Mesenchymal stem cell (in vitro differentiated cells and primary cell): ENCODE data around the gene NOSIP.

Experiments
- DNase-seq: peaks from one replicate; pipeline ENCODE4 v3.0.0-alpha.2; 2013
- H2AFZ ChIP-seq: one replicate; pipeline ENCODE4 v1.6.1; 2013; ENCODE audit warnings: low read depth, mild to moderate bottlenecking, control low read depth, inconsistent platforms, low read length, moderate library complexity
- H2AK5ac ChIP-seq: 2 replicates; pipeline ENCODE4 v1.6.1; 2013; ENCODE audit warnings: low read length, moderate library complexity, mild to moderate bottlenecking, inconsistent platforms; ENCODE audit not compliant: severe bottlenecking
- H2BK120ac ChIP-seq: one replicate; pipeline ENCODE4 v1.6.1; 2013; ENCODE audit warnings: low read depth, mild to moderate bottlenecking, inconsistent platforms, low read length, moderate library complexity
- H2BK12ac ChIP-seq, 2 experiments: one replicate each; pipeline ENCODE4 v1.6.1; 2013; ENCODE audit warnings: inconsistent platforms in 2 of 2, low read length in 2 of 2, mild to moderate bottlenecking in 2 of 2, moderate library complexity in 2 of 2, control low read depth in 1 of 2
- H2BK15ac ChIP-seq: one replicate; pipeline ENCODE4 v1.6.1; 2013; ENCODE audit warnings: mild to moderate bottlenecking, low read depth, inconsistent platforms; ENCODE audit not compliant: poor library complexity, severe bottlenecking
- H2BK5ac ChIP-seq: 2 replicates; pipeline ENCODE4 v1.6.1; 2013; ENCODE audit warnings: low read depth, mild to moderate bottlenecking, low read length, control low read depth, inconsistent platforms; ENCODE audit not compliant: poor library complexity, severe bottlenecking
- H3K14ac ChIP-seq, 2 experiments: one replicate each; pipeline ENCODE4 v1.6.1; 2013; ENCODE audit warnings: inconsistent platforms in 2 of 2, low read length in 2 of 2, control low read depth in 1 of 2, mild to moderate bottlenecking in 1 of 2, moderate library complexity in 1 of 2
- H3K18ac ChIP-seq, 2 experiments: one replicate each; pipeline ENCODE4 v1.6.1; 2013; ENCODE audit warnings: inconsistent platforms in 2 of 2, low read length in 2 of 2, control low read depth in 1 of 2, low read depth in 1 of 2, mild to moderate bottlenecking in 1 of 2
- H3K23ac ChIP-seq, 2 experiments: one replicate each; pipeline ENCODE4 v1.6.1; 2013; ENCODE audit warnings: inconsistent platforms in 2 of 2, low read length in 2 of 2, mild to moderate bottlenecking in 2 of 2, moderate library complexity in 2 of 2, control low read depth in 1 of 2
- H3K27ac ChIP-seq: 2 replicates; pipeline ENCODE4 v1.5.1; 2013; ENCODE audit warnings: mild to moderate bottlenecking, moderate library complexity, low read length, control low read depth, inconsistent platforms; ENCODE audit not compliant: poor library complexity, severe bottlenecking
- H3K27me3 ChIP-seq, 2 experiments: 2 replicates each; pipeline versions ENCODE4 v1.6.1 to v1.7.0; 2013; ENCODE audit warnings: low read length in 2 of 2, mild to moderate bottlenecking in 2 of 2, moderate library complexity in 2 of 2, control low read depth in 1 of 2, inconsistent platforms in 1 of 2; ENCODE audit not compliant: control insufficient read depth in 1 of 2, insufficient read depth in 1 of 2
- H3K36me3 ChIP-seq, 2 experiments: 2 replicates each; pipeline versions ENCODE4 v1.6.1 to v1.7.0; 2013; ENCODE audit warnings: low read length in 2 of 2, control low read depth in 1 of 2, inconsistent platforms in 1 of 2, low read depth in 1 of 2, mild to moderate bottlenecking in 1 of 2; ENCODE audit not compliant: insufficient read depth in 2 of 2, control insufficient read depth in 1 of 2
- H3K4ac ChIP-seq, 2 experiments: one replicate each; pipeline ENCODE4 v1.6.1; 2013; ENCODE audit warnings: inconsistent platforms in 2 of 2, low read length in 2 of 2, mild to moderate bottlenecking in 2 of 2, moderate library complexity in 2 of 2, control low read depth in 1 of 2, low read depth in 1 of 2
- H3K4me1 ChIP-seq: 2 replicates; pipeline ENCODE4 v1.6.1; 2013; ENCODE audit warnings: low read depth, low read length, control low read depth; ENCODE audit not compliant: control insufficient read depth, insufficient read depth
- H3K4me2 ChIP-seq: 2 replicates; pipeline ENCODE4 v1.6.1; 2013; ENCODE audit warnings: low read length, mild to moderate bottlenecking, inconsistent platforms; ENCODE audit not compliant: poor library complexity, severe bottlenecking
- H3K4me3 ChIP-seq, 2 experiments: 2 replicates each; pipeline versions ENCODE4 v1.5.1 to v1.7.0; 2013; ENCODE audit warnings: low read length in 2 of 2, mild to moderate bottlenecking in 2 of 2, control low read depth in 1 of 2, low read depth in 1 of 2; ENCODE audit not compliant: insufficient read depth in 1 of 2
- H3K79me1 ChIP-seq: replicated peaks from 2 replicates; pipeline ENCODE4 v1.6.1; 2013; ENCODE audit warnings: mild to moderate bottlenecking, control low read depth, low read length, inconsistent platforms; ENCODE audit not compliant: poor library complexity, severe bottlenecking
- H3K9ac ChIP-seq: 2 replicates; pipeline ENCODE4 v1.7.0; 2013; ENCODE audit warnings: mild to moderate bottlenecking, low read length, moderate library complexity
- H3K9me3 ChIP-seq: 2 replicates; pipeline ENCODE4 v1.7.0; 2013; ENCODE audit warnings: mild to moderate bottlenecking, low read length; ENCODE audit not compliant: control insufficient read depth
- H4K8ac ChIP-seq: one replicate; pipeline ENCODE4 v1.6.1; 2013; ENCODE audit warnings: inconsistent platforms, mild to moderate bottlenecking, low read length, moderate library complexity
- H4K91ac ChIP-seq: one replicate; pipeline ENCODE4 v1.6.1; 2013; ENCODE audit warnings: mild to moderate bottlenecking, low read length, inconsistent platforms
- WGBS: methylation state at CpG from one replicate; pipeline ENCODE4 v1.1.7; 2013; ENCODE audit warnings: mixed read lengths; 5-methylcytosine and 5-hydroxymethylcytosine counted together

Gene NOSIP

GRCh38 chr19:49594157-49594992 lies 14.0 kb upstream of the NOSIP start:
- no peaks in the 10 kb centered on the region for H3K27me3 ChIP-seq
- no peak overlapping the region for H3K23ac ChIP-seq
- H4K8ac ChIP-seq = no peak overlapping the region
- no peaks in the 10 kb centered on the region for H3K9me3 ChIP-seq
- H3K4me1 ChIP-seq = peaks cover 8% of the 10 kb centered on the region
- no peak overlapping the region for H3K4ac ChIP-seq
- peaks cover 38 to 52% of the 10 kb centered on the region in 2 experiments for H3K36me3 ChIP-seq
- no peak for DNase-seq
- H3K9ac ChIP-seq = peak overlapping the region; percentile 53
- 97% methylated on average over 35 of the region's 35 CpGs for WGBS
- no peak overlapping the region for H4K91ac ChIP-seq
- no peak overlapping the region for H2AK5ac ChIP-seq
- H2BK5ac ChIP-seq = no peak overlapping the region
- H3K27ac ChIP-seq = no peak overlapping the region
- H3K4me3 ChIP-seq = peak overlapping the region in 1 of 2 experiments; percentile 57
- H2BK15ac ChIP-seq = no peak overlapping the region
- no peak overlapping the region for H2BK120ac ChIP-seq
- H3K4me2 ChIP-seq = no peak overlapping the region
- no peak overlapping the region for H2AFZ ChIP-seq
- H3K79me1 ChIP-seq = peaks cover 16% of the 10 kb centered on the region
- H2BK12ac ChIP-seq = no peak overlapping the region
- no peak overlapping the region for H3K18ac ChIP-seq
- no peak overlapping the region for H3K14ac ChIP-seq

DNA sequence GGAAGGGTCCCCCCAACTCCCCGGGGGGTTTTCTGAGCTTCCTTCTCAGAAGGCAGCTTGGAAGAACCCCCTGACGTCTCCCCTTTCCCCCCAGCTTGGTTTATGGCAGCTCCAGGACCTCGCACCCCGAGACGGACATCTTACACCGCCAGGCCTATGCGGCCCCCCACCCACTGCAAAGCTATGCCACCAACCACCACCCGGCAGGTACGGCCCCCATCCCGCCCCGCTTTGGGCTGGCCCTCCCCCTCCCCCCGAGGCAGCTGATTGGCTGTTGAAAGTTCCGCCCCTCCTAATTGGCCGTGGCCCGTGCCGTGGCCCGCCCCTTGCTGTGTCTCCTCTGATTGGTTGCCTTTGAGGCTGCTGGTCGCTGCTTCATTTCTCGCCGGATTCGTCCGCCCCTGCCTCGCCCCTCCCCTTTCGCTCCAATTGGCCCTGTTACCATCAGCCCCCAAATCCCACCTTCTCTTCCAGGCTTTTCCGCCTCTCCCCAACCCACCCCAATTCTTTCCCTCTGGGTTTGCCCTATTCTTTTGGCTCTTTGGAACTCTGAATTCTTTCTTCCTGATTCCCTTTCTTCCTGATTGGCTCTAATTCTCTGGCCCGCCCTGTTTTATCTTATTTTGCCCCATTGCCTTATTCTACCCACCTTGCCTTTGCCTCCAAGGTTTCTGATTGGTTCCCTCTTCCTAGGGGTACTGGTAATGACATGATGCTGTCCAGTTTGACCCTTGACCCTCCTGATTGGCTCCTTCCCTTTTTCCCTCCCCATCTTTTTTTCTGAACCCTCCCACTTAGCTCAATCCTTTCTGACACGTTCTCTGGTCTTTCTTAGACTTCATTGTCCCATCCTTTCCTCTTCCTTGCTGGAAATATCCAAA lies 13.1 kb upstream of the NOSIP start:
- H3K14ac ChIP-seq = no peak overlapping the region
- H4K8ac ChIP-seq = no peak overlapping the region
- H3K4me1 ChIP-seq = peaks cover 8% of the 10 kb centered on the region
- H3K23ac ChIP-seq = no peak overlapping the region
- H2BK120ac ChIP-seq = no peak overlapping the region
- H3K4me2 ChIP-seq = peak overlapping the region; percentile 92
- H3K36me3 ChIP-seq = peaks cover 29 to 43% of the 10 kb centered on the region in 2 experiments
- no peak overlapping the region for H4K91ac ChIP-seq
- H3K79me1 ChIP-seq = peaks cover 9% of the 10 kb centered on the region
- peak overlapping the region; percentile 84 for H3K9ac ChIP-seq
- peak; percentile 95 for DNase-seq
- H3K27ac ChIP-seq = peak overlapping the region; percentile 91
- H2BK15ac ChIP-seq = no peak overlapping the region
- no peak overlapping the region for H2AK5ac ChIP-seq
- H3K4ac ChIP-seq = no peak overlapping the region
- no peak overlapping the region for H2BK12ac ChIP-seq
- H3K27me3 ChIP-seq = no peaks in the 10 kb centered on the region
- 13% methylated on average over 27 of the region's 27 CpGs for WGBS
- no peak overlapping the region for H3K18ac ChIP-seq
- no peaks in the 10 kb centered on the region for H3K9me3 ChIP-seq
- H3K4me3 ChIP-seq = peak overlapping the region; percentile 55 to 88
- H2BK5ac ChIP-seq = peak overlapping the region; percentile 31
- H2AFZ ChIP-seq = no peak overlapping the region

DNA sequence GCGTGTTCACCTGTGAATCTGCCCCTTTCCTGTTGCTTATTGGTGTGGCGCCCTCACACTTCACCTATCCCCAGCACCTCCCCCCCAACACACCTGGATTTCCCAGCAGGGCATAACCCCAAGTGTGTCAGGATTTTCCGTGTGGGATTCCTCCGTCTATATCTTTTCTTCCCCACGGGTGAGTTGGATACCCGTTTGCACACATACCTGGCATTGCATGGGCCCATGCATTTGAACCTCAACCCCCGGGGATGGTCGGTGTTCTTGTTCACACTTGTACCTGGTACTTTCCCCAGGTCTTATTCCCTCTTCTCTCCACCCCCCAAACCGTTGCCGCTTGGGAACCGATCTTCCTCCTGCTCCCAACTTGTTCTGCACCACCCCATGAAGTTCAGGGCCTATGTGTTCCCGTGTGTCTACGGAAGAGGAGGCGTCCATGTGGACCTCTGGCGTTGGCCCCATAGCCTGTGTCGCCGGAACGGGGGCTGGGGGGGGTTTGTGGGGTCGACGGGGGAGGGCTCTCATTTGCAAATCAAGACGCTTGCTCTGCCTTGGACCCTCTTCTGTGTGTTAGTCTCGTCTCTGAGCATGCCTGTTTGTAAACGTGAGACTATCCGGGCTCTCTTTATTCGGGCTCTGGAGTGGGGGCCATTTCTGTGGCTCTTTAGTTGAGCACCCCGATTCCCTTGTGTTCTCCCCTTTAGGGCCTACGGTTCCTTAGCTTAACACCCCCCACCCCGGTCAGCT lies 12.3 kb upstream of the NOSIP start:
- Histone ChIP-seq H3K27ac (peak overlapping the region; percentile 91), H3K14ac (peak overlapping the region in 1 of 2 experiments; percentile 91), H4K8ac (no peak overlapping the region), H3K23ac (peak overlapping the region in 1 of 2 experiments; percentile 95), H3K79me1 (peaks cover 8% of the 10 kb centered on the region), H3K9me3 (no peaks in the 10 kb centered on the region), H2BK12ac (peak overlapping the region in 1 of 2 experiments; percentile 61), H2AFZ (no peak overlapping the region), H4K91ac (peak overlapping the region; percentile 4), H3K27me3 (no peaks in the 10 kb centered on the region), H2BK120ac (no peak overlapping the region), H2BK15ac (peak overlapping the region; percentile 6), H3K18ac (peak overlapping the region in 1 of 2 experiments; percentile 67), H2BK5ac (peak overlapping the region; percentile 31), H3K36me3 (peaks cover 23 to 36% of the 10 kb centered on the region in 2 experiments), H3K4me1 (peaks cover 8% of the 10 kb centered on the region), H3K4me3 (peak overlapping the region; percentile 73 to 88), H3K4me2 (peak overlapping the region; percentile 92), H3K4ac (peak overlapping the region in 1 of 2 experiments; percentile 95), H3K9ac (peak overlapping the region; percentile 84), H2AK5ac (peak overlapping the region; percentile 34)
- WGBS = 3% methylated on average over 28 of the region's 28 CpGs
- DNase-seq = peak; percentile 50
